Neural progenitor cell (in vitro differentiated cells): ENCODE data around the gene ARL11. TPM values are rescaled to one million over a fixed set of nuclear protein-coding genes. Genes with fewer than 3 reads are reported as not detected.

Experiments used
- DNase-seq: peaks from one replicate; pipeline ENCODE4 v3.0.0-alpha.2; 2016; ENCODE audit warnings: low spot score
- H2AFZ ChIP-seq: fragments of 200-600 bp; sonication (generic); replicated peaks from 2 replicates; pipeline ENCODE4 v1.6.1; 2016; ENCODE audit warnings: antibody characterized with exemption
- H3F3A ChIP-seq: fragments of 200-600 bp; sonication (generic); 2 replicates; pipeline ENCODE4 v1.6.1; 2016; ENCODE audit warnings: antibody characterized with exemption, low read depth
- H3K27ac ChIP-seq: fragments of 200-600 bp; sonication (generic); 2 replicates; pipeline ENCODE4 v1.5.1; 2016; ENCODE audit warnings: mild to moderate bottlenecking
- H3K27me3 ChIP-seq: fragments of 200-600 bp; sonication (generic); 2 replicates; pipeline ENCODE4 v1.6.1; 2016; ENCODE audit warnings: mild to moderate bottlenecking, moderate library complexity
- H3K36me3 ChIP-seq: fragments of 200-600 bp; sonication (generic); 2 replicates; pipeline ENCODE4 v1.5.1; 2016
- H3K4me1 ChIP-seq: fragments of 200-600 bp; sonication (generic); 2 replicates; pipeline ENCODE4 v1.6.1; 2016; ENCODE audit warnings: mixed run types
- H3K4me2 ChIP-seq: fragments of 200-600 bp; sonication (generic); 2 replicates; pipeline ENCODE4 v1.6.1; 2016
- H3K4me3 ChIP-seq: fragments of 200-600 bp; sonication (generic); 2 replicates; pipeline ENCODE4 v1.5.1; 2016
- H3K79me2 ChIP-seq: fragments of 200-600 bp; sonication (generic); 2 replicates; pipeline ENCODE4 v1.6.1; 2016; ENCODE audit warnings: low read depth
- H3K9ac ChIP-seq: fragments of 200-600 bp; sonication (generic); 2 replicates; pipeline ENCODE4 v1.6.1; 2016
- H3K9me3 ChIP-seq: fragments of 200-600 bp; sonication (generic); 2 replicates; pipeline ENCODE4 v1.5.1; 2016; ENCODE audit warnings: low read depth
- H4K20me1 ChIP-seq: fragments of 200-600 bp; sonication (generic); 2 replicates; pipeline ENCODE4 v1.6.1; 2016; ENCODE audit warnings: low read depth
- H3K27ac Mint-ChIP-seq: 3 replicates; pipeline ENCODE4 v1.8.0; 2021; ENCODE audit warnings: mixed read lengths
- H3K27me3 Mint-ChIP-seq: 2 replicates; pipeline ENCODE4 v1.8.0; 2022; ENCODE audit warnings: low read depth, mild to moderate bottlenecking, inconsistent platforms, moderate library complexity, mixed read lengths; ENCODE audit not compliant: insufficient read depth
- H3K36me3 Mint-ChIP-seq: 3 replicates; pipeline ENCODE4 v1.8.0; 2021; ENCODE audit warnings: mixed read lengths
- H3K4me1 Mint-ChIP-seq: 3 replicates; pipeline ENCODE4 v1.8.0; 2021; ENCODE audit warnings: mixed read lengths
- H3K4me3 Mint-ChIP-seq: 3 replicates; pipeline ENCODE4 v1.8.0; 2021; ENCODE audit warnings: mild to moderate bottlenecking, moderate library complexity, mixed read lengths
- H3K9me3 Mint-ChIP-seq: 3 replicates; pipeline ENCODE4 v1.8.0; 2020; ENCODE audit warnings: mixed read lengths
- CTCF ChIP-seq: fragments of 200-600 bp; sonication (generic); IDR thresholded peaks from 2 replicates; pipeline ENCODE4 v1.5.1; 2017; ENCODE audit warnings: antibody characterized with exemption, mild to moderate bottlenecking
- EZH2 ChIP-seq: fragments of 200-600 bp; sonication (generic); IDR thresholded peaks from 2 replicates; pipeline ENCODE4 v1.6.1; 2017; ENCODE audit warnings: antibody characterized with exemption, mild to moderate bottlenecking, moderate library complexity
- EZH2phosphoT487 ChIP-seq: fragments of 200-600 bp; sonication (generic); IDR thresholded peaks from 2 replicates; pipeline ENCODE4 v1.6.1; 2017; ENCODE audit warnings: antibody characterized with exemption
- total RNA-seq: library from RNA; depleted of rRNA; stranded (reverse); fragments of >200 nt; gene quantifications from 2 replicates; pipeline ENCODE4 v1.2.3, GENCODE V29; 2015; ENCODE audit warnings: low replicate concordance

The ARL11 gene
- total RNA-seq, 1 donor from 2014 or later: 0.06 TPM

GRCh38 chr13:49584771-49585182 lies 43.5 kb upstream of the ARL11 start:
- Histone ChIP-seq H3K9ac (peak overlapping the region; percentile 71), H4K20me1 (no peaks in the 10 kb centered on the region), H2AFZ (peak overlapping the region; percentile 99), H3K36me3 (no peaks in the 10 kb centered on the region), H3F3A (peaks cover 11% of the 10 kb centered on the region), H3K27ac (no peak overlapping the region), H3K4me1 (peaks cover 16% of the 10 kb centered on the region), H3K27me3 (peaks cover 4% of the 10 kb centered on the region), H3K4me2 (peak overlapping the region; percentile 96), H3K79me2 (peaks cover 29% of the 10 kb centered on the region), H3K4me3 (peak overlapping the region; percentile 88), H3K9me3 (no peaks in the 10 kb centered on the region)
- TF ChIP-seq CTCF (no peak), EZH2 (no peak), EZH2phosphoT487 (no peak)
- peaks cover 9% of the 10 kb centered on the region for H3K36me3 Mint-ChIP-seq
- peak overlapping the region; percentile 92 for H3K4me3 Mint-ChIP-seq
- H3K27ac Mint-ChIP-seq: peak overlapping the region; percentile 91
- H3K4me1 Mint-ChIP-seq: peaks cover 11% of the 10 kb centered on the region
- DNase-seq: peak; percentile 26
- H3K9me3 Mint-ChIP-seq: no peaks in the 10 kb centered on the region
- peaks cover 3% of the 10 kb centered on the region for H3K27me3 Mint-ChIP-seq

- Histone ChIP-seq H3F3A (peaks cover 11% of the 10 kb centered on the region), H3K4me1 (peaks cover 16% of the 10 kb centered on the region), H3K36me3 (no peaks in the 10 kb centered on the region), H2AFZ (peak within 1 kb of the TSS; percentile 99), H3K27ac (peak within 1 kb of the TSS; percentile 91), H3K4me2 (peak within 1 kb of the TSS; percentile 96), H3K27me3 (peaks cover 4% of the 10 kb centered on the region), H3K9ac (peak within 1 kb of the TSS; percentile 79), H3K9me3 (no peaks in the 10 kb centered on the region), H3K4me3 (peak within 1 kb of the TSS; percentile 88), H4K20me1 (no peaks in the 10 kb centered on the region), H3K79me2 (peaks cover 29% of the 10 kb centered on the region)
- Mint-ChIP-seq H3K4me1 (peaks cover 11% of the 10 kb centered on the region), H3K27ac (peak within 1 kb of the TSS; percentile 91), H3K9me3 (no peaks in the 10 kb centered on the region), H3K4me3 (peak within 1 kb of the TSS; percentile 92), H3K27me3 (peaks cover 5% of the 10 kb centered on the region), H3K36me3 (peaks cover 6% of the 10 kb centered on the region)
- peak; percentile 33 for TF ChIP-seq EZH2phosphoT487
- no peak for TF ChIP-seq CTCF
- peak; percentile 65 for TF ChIP-seq EZH2
- peak; percentile 91 for DNase-seq
These were observed 42.8 kb upstream of the ARL11 start, which contains the start of gene RCBTB1 for GRCh38 chr13:49585220-49586157. Gene RCBTB1 (minus strand): TSS chr13:49585558. CDS start chr13:49567279, 18,279 bp downstream.

GRCh38 chr13:49586717-49587116 lies 41.6 kb upstream of the ARL11 start:
- H2AFZ ChIP-seq: no peak overlapping the region
- no peak overlapping the region for H3K27ac Mint-ChIP-seq
- no peak overlapping the region for H3K4me2 ChIP-seq

More at GRCh38 chr13:49586717-49587116, 41.6 kb upstream of the ARL11 start:
- Mint-ChIP-seq H3K4me1 (peaks cover 11% of the 10 kb centered on the region), H3K36me3 (peaks cover 3% of the 10 kb centered on the region), H3K27me3 (peaks cover 5% of the 10 kb centered on the region), H3K9me3 (peaks cover 4% of the 10 kb centered on the region), H3K4me3 (peak overlapping the region; percentile 85)
- H4K20me1 ChIP-seq: no peaks in the 10 kb centered on the region
- DNase-seq: no peak
- H3K27me3 ChIP-seq: peaks cover 4% of the 10 kb centered on the region
- no peaks in the 10 kb centered on the region for H3K36me3 ChIP-seq
- H3K9ac ChIP-seq: no peak overlapping the region
- no peaks in the 10 kb centered on the region for H3K9me3 ChIP-seq
- peaks cover 16% of the 10 kb centered on the region for H3K4me1 ChIP-seq
- no peak overlapping the region for H3K4me3 ChIP-seq
- H3K79me2 ChIP-seq: peaks cover 29% of the 10 kb centered on the region
- H3K27ac ChIP-seq: no peak overlapping the region
- TF ChIP-seq CTCF: no peak
- no peak for TF ChIP-seq EZH2phosphoT487
- TF ChIP-seq EZH2: no peak
- peaks cover 11% of the 10 kb centered on the region for H3F3A ChIP-seq
